Measurements from ENCODE around the gene ARHGAP28.
"Not testable (repeated sequence)": the region's sequence is repeated elsewhere in the genome, so short reads cannot be mapped to it uniquely, and the experiment has no call there.

ARHGAP28 gene

DNA sequence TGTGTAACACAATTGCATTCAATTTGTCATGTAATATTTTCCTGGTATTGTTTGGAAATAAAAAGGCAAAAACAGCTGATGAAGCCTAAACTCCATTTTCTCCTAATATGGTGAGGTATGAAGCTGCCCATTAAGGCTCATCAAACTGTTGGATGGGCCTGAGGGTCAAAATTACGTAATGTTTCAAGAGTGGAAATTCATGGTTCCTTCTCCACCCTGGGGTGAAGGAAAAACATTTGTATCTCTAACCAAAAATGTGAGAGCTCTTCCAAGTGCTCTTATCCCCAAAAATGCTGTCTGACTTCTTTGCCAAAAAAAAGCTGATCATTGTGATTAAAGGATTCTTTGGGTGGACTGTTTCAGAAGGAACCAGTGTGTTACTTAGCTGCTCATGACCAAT is 91.8 kb downstream of the ARHGAP28 start:
- Histone ChIP-seq H2AFZ (ENCODE audit: insufficient read depth, low read length, poor library complexity) (no peak overlapping the region), H3K18ac (ENCODE audit: low read length) (no peak overlapping the region), H3K4ac (ENCODE audit: low read depth, low read length) (no peak overlapping the region), H2BK12ac (ENCODE audit: low read length) (no peak overlapping the region), H2BK120ac (ENCODE audit: insufficient read depth, low read length, poor library complexity) (no peak overlapping the region), H3K4me2 (ENCODE audit: low read length) (no peak overlapping the region), H3K79me1 (ENCODE audit: low read length) (peaks cover 2% of the 10 kb centered on the region), H4K91ac (ENCODE audit: low read depth, low read length) (no peak overlapping the region), H3K9ac (ENCODE audit: low read length) (no peak overlapping the region), H3K4me3 (ENCODE audit: low read depth, low read length) (no peak overlapping the region), H3K36me3 (ENCODE audit: control insufficient read depth in 1 of 2, insufficient read depth in 2 of 2, low read length in 2 of 2) (peaks cover 0 to 4% of the 10 kb centered on the region in 2 experiments), H3K79me2 (ENCODE audit: control insufficient read depth, insufficient read depth, low read length, poor library complexity) (peaks cover 2% of the 10 kb centered on the region), H3K23ac (ENCODE audit: low read length) (no peak overlapping the region), H4K8ac (ENCODE audit: low read depth, low read length) (no peak overlapping the region), H3K4me1 (ENCODE audit: control insufficient read depth in 1 of 2, insufficient read depth in 2 of 2, low read length in 2 of 2) (peaks cover 6% of the 10 kb centered on the region in 2 experiments), H3K27ac (ENCODE audit: low read depth, low read length) (no peak overlapping the region), H2BK5ac (ENCODE audit: low read depth, low read length, poor library complexity) (no peak overlapping the region), H4K12ac (ENCODE audit: low read depth, low read length) (no peak overlapping the region), H2AK5ac (ENCODE audit: low read length) (no peak overlapping the region), H3K27me3 (ENCODE audit: insufficient read depth, low read length) (no peaks in the 10 kb centered on the region), H3K9me3 (ENCODE audit: insufficient read depth, low read depth, low read length) (no peaks in the 10 kb centered on the region), H3K14ac (ENCODE audit: low read length) (no peak overlapping the region)
- no CpG with 5 or more reads among the region's 1 CpG for WGBS (ENCODE audit: extremely low coverage, insufficient coverage, insufficient read length)
- no peak for DNase-seq

DNA sequence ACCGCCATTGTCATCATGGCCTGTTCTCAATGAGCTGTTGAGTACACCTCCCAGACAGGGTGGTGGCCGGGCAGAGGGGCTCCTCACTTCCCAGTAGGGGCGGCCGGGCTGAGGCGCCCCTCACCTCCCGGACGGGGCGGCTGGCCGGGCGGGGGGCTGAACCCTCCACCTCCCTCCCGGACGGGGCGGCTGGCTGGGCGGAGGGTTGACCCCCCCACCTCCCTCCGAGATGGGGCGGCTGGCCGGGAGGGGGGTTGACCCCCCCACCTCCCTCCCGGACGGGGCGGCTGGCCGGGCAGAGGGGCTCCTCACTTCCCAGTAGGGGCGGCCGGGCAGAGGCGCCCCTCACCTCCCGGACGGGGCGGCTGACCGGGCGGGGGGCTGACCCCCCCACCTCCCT is 97.6 kb downstream of the ARHGAP28 start:
- H3K23ac ChIP-seq (ENCODE audit: low read length); H3K4me1 ChIP-seq (ENCODE audit: control insufficient read depth in 1 of 2, insufficient read depth in 2 of 2, low read length in 2 of 2); H4K91ac ChIP-seq (ENCODE audit: low read depth, low read length); H3K4me2 ChIP-seq (ENCODE audit: low read length); H3K18ac ChIP-seq (ENCODE audit: low read length); H2AFZ ChIP-seq (ENCODE audit: insufficient read depth, low read length, poor library complexity); H2BK120ac ChIP-seq (ENCODE audit: insufficient read depth, low read length, poor library complexity); H4K8ac ChIP-seq (ENCODE audit: low read depth, low read length); H3K27ac ChIP-seq (ENCODE audit: low read depth, low read length); H3K79me1 ChIP-seq (ENCODE audit: low read length); DNase-seq; H2AK5ac ChIP-seq (ENCODE audit: low read length); H3K14ac ChIP-seq (ENCODE audit: low read length); H3K4ac ChIP-seq (ENCODE audit: low read depth, low read length); H3K9ac ChIP-seq (ENCODE audit: low read length); H2BK12ac ChIP-seq (ENCODE audit: low read length); H2BK5ac ChIP-seq (ENCODE audit: low read depth, low read length, poor library complexity); H3K4me3 ChIP-seq (ENCODE audit: low read depth, low read length); H3K27me3 ChIP-seq (ENCODE audit: insufficient read depth, low read length); H3K79me2 ChIP-seq (ENCODE audit: control insufficient read depth, insufficient read depth, low read length, poor library complexity); H3K9me3 ChIP-seq (ENCODE audit: insufficient read depth, low read depth, low read length); H3K36me3 ChIP-seq (ENCODE audit: control insufficient read depth in 1 of 2, insufficient read depth in 2 of 2, low read length in 2 of 2); H4K12ac ChIP-seq (ENCODE audit: low read depth, low read length): not testable (repeated sequence)
- no CpG with 5 or more reads among the region's 29 CpGs for WGBS (ENCODE audit: extremely low coverage, insufficient coverage, insufficient read length)

DNA sequence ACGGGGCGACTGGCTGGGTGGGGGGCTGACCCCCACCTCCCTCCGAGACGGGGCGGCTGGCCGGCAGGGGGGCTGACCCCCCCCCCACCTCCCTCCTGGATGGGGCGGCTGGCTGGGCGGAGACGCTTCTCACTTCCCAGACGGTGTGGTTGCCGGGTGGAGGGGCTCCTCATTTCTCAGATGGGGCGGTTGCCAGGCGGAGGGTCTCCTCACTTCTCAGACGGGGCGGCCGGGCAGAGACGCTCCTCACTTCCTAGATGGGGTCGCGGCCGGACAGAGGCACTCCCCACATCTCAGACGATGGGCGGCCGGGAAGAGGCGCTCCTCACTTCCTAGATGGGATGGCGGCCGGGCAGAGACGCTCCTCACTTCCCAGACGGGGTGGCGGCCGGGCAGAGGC is 98.0 kb downstream of the ARHGAP28 start:
- not testable (repeated sequence) for H3K9ac ChIP-seq (ENCODE audit: low read length); H4K12ac ChIP-seq (ENCODE audit: low read depth, low read length); H2BK12ac ChIP-seq (ENCODE audit: low read length); H3K79me2 ChIP-seq (ENCODE audit: control insufficient read depth, insufficient read depth, low read length, poor library complexity); H3K4me3 ChIP-seq (ENCODE audit: low read depth, low read length); H2BK5ac ChIP-seq (ENCODE audit: low read depth, low read length, poor library complexity); H4K8ac ChIP-seq (ENCODE audit: low read depth, low read length); H3K36me3 ChIP-seq (ENCODE audit: control insufficient read depth in 1 of 2, insufficient read depth in 2 of 2, low read length in 2 of 2); H3K18ac ChIP-seq (ENCODE audit: low read length); H3K4me1 ChIP-seq (ENCODE audit: control insufficient read depth in 1 of 2, insufficient read depth in 2 of 2, low read length in 2 of 2); H2BK120ac ChIP-seq (ENCODE audit: insufficient read depth, low read length, poor library complexity); H3K23ac ChIP-seq (ENCODE audit: low read length); H3K14ac ChIP-seq (ENCODE audit: low read length); H3K4ac ChIP-seq (ENCODE audit: low read depth, low read length); H3K9me3 ChIP-seq (ENCODE audit: insufficient read depth, low read depth, low read length); H2AFZ ChIP-seq (ENCODE audit: insufficient read depth, low read length, poor library complexity); H3K79me1 ChIP-seq (ENCODE audit: low read length); H3K4me2 ChIP-seq (ENCODE audit: low read length); H2AK5ac ChIP-seq (ENCODE audit: low read length); H3K27ac ChIP-seq (ENCODE audit: low read depth, low read length); H3K27me3 ChIP-seq (ENCODE audit: insufficient read depth, low read length); H4K91ac ChIP-seq (ENCODE audit: low read depth, low read length); DNase-seq
- WGBS (ENCODE audit: extremely low coverage, insufficient coverage, insufficient read length): no CpG with 5 or more reads among the region's 30 CpGs

DNA sequence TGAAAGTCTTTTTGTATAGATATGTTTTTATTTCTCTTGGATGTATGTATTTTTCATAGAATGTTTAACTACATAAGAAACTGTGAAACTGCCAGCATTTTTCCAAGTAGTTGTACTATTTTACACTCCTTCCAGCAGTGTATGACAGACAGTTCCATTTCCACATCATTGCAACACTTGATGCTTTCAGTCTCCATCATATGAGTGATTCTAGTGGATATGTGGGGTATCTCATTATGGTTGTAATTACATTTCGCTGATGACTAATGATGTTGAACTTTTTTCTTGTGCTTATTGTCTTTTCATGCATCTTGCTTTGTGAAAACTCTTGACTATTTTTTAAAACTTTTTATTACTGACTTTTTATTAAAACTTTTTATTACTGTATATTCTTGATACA is 101.4 kb downstream of the ARHGAP28 start:
- H2BK120ac ChIP-seq (ENCODE audit: insufficient read depth, low read length, poor library complexity): no peak overlapping the region

More for the DNA sequence above, 101.4 kb downstream of the ARHGAP28 start:
- Histone ChIP-seq H2BK12ac (ENCODE audit: low read length) (no peak overlapping the region), H3K4ac (ENCODE audit: low read depth, low read length) (no peak overlapping the region), H3K14ac (ENCODE audit: low read length) (no peak overlapping the region), H2AK5ac (ENCODE audit: low read length) (no peak overlapping the region), H3K27me3 (ENCODE audit: insufficient read depth, low read length) (no peaks in the 10 kb centered on the region), H4K12ac (ENCODE audit: low read depth, low read length) (no peak overlapping the region), H3K4me2 (ENCODE audit: low read length) (no peak overlapping the region), H3K79me1 (ENCODE audit: low read length) (no peaks in the 10 kb centered on the region), H3K9ac (ENCODE audit: low read length) (no peak overlapping the region), H3K79me2 (ENCODE audit: control insufficient read depth, insufficient read depth, low read length, poor library complexity) (no peaks in the 10 kb centered on the region), H3K23ac (ENCODE audit: low read length) (no peak overlapping the region), H4K8ac (ENCODE audit: low read depth, low read length) (no peak overlapping the region), H3K36me3 (ENCODE audit: control insufficient read depth in 1 of 2, insufficient read depth in 2 of 2, low read length in 2 of 2) (peaks cover 0 to 2% of the 10 kb centered on the region in 2 experiments), H4K91ac (ENCODE audit: low read depth, low read length) (no peak overlapping the region), H2AFZ (ENCODE audit: insufficient read depth, low read length, poor library complexity) (no peak overlapping the region), H3K18ac (ENCODE audit: low read length) (no peak overlapping the region), H2BK5ac (ENCODE audit: low read depth, low read length, poor library complexity) (no peak overlapping the region), H3K9me3 (ENCODE audit: insufficient read depth, low read depth, low read length) (no peaks in the 10 kb centered on the region), H3K27ac (ENCODE audit: low read depth, low read length) (no peak overlapping the region), H3K4me3 (ENCODE audit: low read depth, low read length) (no peak overlapping the region), H3K4me1 (ENCODE audit: control insufficient read depth in 1 of 2, insufficient read depth in 2 of 2, low read length in 2 of 2) (peaks cover 0 to 1% of the 10 kb centered on the region in 2 experiments)
- WGBS (ENCODE audit: extremely low coverage, insufficient coverage, insufficient read length): no CpG with 5 or more reads among the region's 1 CpG
- DNase-seq: no peak

All from trophoblast cell (in vitro differentiated cells and primary cell).